ENCODE results near the gene TMEM26.

DNA sequence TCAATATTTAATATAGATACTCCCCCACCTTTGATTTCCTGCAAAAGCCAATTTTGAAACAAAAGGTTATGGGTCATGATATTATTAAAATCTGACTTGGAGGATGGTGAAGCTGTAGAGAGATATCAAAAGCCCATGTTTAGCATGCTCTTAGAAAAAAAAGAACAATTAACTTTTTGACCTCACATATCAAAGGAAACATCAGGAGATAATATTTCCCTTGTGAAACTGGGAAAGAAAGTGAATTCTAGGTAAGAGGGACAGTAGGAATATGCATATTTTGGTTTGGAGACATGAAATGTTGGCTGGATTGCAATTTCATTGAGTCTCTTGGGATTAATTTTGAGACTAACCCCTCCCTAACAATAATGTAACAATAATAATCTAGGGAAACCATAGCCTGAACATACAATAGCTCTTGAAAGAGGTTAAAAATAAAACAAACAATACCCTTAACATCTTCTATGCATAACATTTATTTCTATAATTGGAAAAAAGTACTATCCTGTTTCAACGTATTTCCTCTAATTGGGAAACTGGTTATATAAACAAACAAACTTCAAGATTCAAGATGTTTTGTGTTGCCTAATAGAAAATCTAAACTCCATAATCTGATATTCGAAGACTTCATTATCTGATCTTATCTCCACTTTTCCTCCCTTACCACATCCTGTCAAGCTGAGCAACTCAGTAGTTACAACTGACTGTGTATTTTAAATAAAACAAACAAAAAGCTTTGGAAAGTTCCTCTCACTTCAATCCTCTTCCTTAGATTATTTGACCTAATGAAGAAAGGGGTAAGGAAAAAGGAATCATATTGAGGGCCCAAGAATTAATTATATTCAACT lies 14.8 kb downstream of the TMEM26 start:
- TF ChIP-seq, protein P1, sequence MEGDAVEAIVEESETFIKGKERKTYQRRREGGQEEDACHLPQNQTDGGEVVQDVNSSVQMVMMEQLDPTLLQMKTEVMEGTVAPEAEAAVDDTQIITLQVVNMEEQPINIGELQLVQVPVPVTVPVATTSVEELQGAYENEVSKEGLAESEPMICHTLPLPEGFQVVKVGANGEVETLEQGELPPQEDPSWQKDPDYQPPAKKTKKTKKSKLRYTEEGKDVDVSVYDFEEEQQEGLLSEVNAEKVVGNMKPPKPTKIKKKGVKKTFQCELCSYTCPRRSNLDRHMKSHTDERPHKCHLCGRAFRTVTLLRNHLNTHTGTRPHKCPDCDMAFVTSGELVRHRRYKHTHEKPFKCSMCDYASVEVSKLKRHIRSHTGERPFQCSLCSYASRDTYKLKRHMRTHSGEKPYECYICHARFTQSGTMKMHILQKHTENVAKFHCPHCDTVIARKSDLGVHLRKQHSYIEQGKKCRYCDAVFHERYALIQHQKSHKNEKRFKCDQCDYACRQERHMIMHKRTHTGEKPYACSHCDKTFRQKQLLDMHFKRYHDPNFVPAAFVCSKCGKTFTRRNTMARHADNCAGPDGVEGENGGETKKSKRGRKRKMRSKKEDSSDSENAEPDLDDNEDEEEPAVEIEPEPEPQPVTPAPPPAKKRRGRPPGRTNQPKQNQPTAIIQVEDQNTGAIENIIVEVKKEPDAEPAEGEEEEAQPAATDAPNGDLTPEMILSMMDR (IDR thresholded peaks at IDR 0.05): no peak
- TF ChIP-seq EZH2phosphoT487 (IDR thresholded peaks at IDR 0.05) (no peak), EZH2 (IDR thresholded peaks at IDR 0.05) (no peak)

Data from neural progenitor cell (in vitro differentiated cells).